Measurements from ENCODE around the gene TTLL1.
A peak's percentile ranks its signal among the peaks of the same experiment; 100 is the strongest.
"Not testable (repeated sequence)": the region's sequence is repeated elsewhere in the genome, so short reads cannot be mapped to it uniquely, and the experiment has no call there.

Gene TTLL1

GRCh38 chr22:43001271-43002201 is 87.7 kb downstream of the TTLL1 start:
- TF ChIP-seq, protein P1, sequence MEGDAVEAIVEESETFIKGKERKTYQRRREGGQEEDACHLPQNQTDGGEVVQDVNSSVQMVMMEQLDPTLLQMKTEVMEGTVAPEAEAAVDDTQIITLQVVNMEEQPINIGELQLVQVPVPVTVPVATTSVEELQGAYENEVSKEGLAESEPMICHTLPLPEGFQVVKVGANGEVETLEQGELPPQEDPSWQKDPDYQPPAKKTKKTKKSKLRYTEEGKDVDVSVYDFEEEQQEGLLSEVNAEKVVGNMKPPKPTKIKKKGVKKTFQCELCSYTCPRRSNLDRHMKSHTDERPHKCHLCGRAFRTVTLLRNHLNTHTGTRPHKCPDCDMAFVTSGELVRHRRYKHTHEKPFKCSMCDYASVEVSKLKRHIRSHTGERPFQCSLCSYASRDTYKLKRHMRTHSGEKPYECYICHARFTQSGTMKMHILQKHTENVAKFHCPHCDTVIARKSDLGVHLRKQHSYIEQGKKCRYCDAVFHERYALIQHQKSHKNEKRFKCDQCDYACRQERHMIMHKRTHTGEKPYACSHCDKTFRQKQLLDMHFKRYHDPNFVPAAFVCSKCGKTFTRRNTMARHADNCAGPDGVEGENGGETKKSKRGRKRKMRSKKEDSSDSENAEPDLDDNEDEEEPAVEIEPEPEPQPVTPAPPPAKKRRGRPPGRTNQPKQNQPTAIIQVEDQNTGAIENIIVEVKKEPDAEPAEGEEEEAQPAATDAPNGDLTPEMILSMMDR (IDR thresholded peaks at IDR 0.05): no peak
- peak overlapping the region; percentile 66 to 71 for H3K27ac ChIP-seq
- DNase-seq (ENCODE audit: low spot score): no peak
- H3K4me3 ChIP-seq: peak overlapping the region; percentile 20

DNA sequence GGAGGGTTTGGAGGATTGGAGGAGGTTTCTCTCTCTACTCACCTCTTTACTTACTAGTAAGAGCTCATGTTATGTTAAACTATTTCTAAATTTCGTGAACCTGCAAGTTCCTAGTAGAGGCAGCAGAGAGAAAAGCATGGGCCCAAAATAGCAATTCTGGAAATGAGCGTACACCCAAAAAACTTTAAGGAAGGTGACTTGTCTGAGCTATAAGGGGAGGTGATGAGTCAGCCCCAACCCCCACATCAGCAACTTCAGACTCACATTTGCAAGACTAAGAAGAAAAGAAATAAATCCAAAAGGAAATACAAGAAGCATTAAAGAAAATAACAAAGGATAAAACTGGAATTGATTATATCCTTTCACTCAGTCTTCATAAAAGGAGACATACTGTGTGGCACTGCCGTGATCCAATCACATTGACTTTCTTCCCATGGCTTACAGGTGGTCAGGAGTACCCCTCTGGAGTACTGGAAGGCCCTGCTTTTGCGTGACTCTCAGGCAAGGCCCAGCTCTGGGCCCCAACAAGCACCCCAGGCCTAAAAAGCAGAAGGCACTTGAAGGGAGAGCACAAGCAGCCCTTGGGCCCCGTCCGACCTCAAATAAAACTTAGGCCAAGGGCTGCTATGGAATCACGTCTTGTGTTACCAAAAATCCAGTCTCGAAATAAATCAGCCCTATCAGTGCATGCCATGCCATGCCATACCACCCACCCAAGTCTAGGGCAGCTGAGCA is 88.6 kb downstream of the TTLL1 start:
- TF ChIP-seq, protein P1 (IDR thresholded peaks at IDR 0.05): no peak
- Histone ChIP-seq H3K27ac (peak overlapping the region; percentile 66 to 71), H3K4me3 (no peak overlapping the region)
- no peak for DNase-seq (ENCODE audit: low spot score)

DNA sequence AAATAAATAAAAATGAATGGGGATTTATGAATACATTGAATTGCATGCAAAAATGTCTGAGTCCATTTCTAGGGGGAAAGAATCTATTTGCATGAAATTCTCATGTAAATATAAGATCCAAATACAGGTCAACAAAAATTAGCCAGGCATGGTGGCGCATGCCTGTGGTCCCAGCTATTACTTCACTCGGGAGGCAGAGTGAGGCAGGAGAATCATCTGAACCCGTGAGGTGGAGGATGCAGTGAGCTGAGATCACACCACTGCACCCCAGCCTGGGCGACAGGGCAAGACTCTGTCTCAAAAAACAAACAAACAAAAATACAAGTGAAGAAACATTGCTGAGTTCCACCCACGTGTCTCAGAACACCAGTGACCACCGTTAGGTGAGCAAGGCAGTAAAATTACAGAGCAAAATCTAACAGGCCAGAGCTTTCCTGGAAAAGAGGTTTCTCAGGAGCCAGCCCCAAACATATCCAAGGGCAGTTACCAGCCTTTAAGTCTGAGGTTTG is 91.6 kb downstream of the TTLL1 start:
- TF ChIP-seq, protein P1 (IDR thresholded peaks at IDR 0.05): no peak
- DNase-seq (ENCODE audit: low spot score): no peak
- Histone ChIP-seq H3K4me3 (no peak overlapping the region), H3K27ac (peak overlapping the region; percentile 57 to 85)

DNA sequence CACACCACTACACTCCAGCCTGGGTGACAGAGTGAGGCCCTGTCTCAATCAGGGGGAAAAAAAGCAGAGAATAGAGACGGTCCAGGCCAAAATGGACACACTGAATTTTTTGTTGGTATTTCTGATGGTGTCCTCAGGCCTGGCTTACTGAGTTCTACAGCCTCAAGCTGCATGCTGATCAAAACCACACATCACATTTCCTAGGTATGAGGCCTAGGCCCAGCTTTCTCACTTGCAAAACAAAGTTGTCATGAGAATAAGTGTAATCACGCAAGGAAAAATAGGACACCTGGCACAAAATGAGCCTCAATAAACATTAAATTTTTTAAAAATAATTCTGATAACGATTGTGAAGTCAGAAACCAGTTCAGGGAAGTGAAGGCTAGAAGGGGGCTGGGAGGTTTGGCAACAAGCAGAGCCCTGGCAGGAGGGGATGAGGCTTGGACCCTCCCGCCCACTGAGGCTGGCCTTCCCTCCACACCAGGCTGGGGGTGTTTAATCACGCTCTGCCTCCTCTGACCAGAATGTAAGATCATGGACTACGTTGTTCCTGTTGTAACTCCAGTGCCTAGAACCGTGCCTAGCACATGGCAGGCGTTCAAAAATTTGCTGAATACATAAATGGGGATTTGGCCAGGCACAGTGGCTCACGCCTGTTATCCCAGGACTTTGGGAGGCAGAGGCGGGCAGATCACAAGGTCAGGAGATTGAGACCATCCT is 92.4 kb downstream of the TTLL1 start:
- Histone ChIP-seq H3K4me3 (no peak overlapping the region), H3K27ac (peak overlapping the region; percentile 85 to 87)
- TF ChIP-seq, protein P1 (IDR thresholded peaks at IDR 0.05): no peak
- peak; percentile 82 for DNase-seq (ENCODE audit: low spot score)

DNA sequence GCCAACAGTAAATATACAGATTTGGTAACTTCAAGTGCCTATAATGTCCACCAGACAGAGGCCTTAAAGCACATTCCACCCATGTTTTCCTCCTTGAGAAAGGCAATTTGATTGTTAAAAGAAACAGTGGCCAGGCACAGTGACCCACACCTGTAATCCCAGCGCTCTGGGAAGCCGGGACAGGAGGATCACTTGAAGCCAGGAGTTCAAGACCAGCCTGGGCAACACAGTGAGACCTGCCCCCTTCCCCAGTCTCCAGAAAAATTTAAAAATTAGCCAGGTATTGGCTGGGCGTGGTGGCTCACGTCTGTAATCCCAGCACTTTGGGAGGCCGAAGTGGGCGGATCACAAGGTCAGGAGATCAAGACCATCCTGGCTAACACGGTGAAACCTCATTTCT is 93.5 kb downstream of the TTLL1 start:
- Histone ChIP-seq H3K4me3 (peak overlapping the region; percentile 67), H3K27ac (peak overlapping the region; percentile 85 to 87)
- not testable (repeated sequence) for DNase-seq (ENCODE audit: low spot score)

- peak; percentile 88 for DNase-seq (ENCODE audit: low spot score)
- TF ChIP-seq, protein P1 (IDR thresholded peaks at IDR 0.05): no peak
- Histone ChIP-seq H3K27ac (peak overlapping the region; percentile 85 to 87), H3K4me3 (peak overlapping the region; percentile 67)
Observed at GRCh38 chr22:42994917-42995562, 94.2 kb downstream of the TTLL1 start.

Data from coronary artery (tissue), 2 donors.